T-helper 22 cell (primary cell): ENCODE data around the gene HMCN1.

Experiments
- DNase-seq: peaks from one replicate; pipeline ENCODE4 v3.0.0-alpha.2; 2020; ENCODE audit warnings: low read depth

The HMCN1 gene

GRCh38 chr1:186033847-186034271 is 299.7 kb downstream of the HMCN1 start:
- DNase-seq = no peak

- no peak for DNase-seq
These were observed 308.0 kb downstream of the HMCN1 start for GRCh38 chr1:186042230-186042629.

- no peak for DNase-seq
These were observed 309.1 kb downstream of the HMCN1 start for GRCh38 chr1:186043296-186043695.

DNA sequence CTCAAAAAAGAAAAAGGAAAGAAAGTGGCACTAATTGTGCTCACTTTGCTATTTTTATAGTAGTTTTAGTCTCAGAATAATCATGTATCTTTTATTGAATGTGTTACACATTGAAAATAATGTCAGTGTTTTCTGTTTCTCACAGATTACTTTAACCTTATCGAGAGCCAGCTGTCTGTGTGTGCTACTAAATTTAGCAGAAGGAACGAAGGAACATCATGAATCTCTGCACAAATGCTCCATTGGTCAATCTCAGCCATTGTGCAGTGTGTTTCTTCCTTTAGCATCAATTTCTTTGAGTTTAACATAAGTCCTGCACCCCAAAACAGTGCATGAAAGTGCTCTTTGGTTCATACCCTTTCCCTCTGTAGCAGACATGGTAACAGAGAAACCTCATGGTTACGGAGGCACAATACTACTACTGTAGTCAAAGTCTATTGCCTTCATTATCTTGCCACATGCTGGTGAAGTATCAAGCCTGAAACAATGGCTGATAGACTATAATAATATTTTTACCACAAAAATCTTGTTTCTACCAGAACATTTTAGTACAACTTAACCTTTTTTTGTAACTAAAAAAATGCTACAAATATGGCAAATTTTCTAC is 310.0 kb downstream of the HMCN1 start:
- DNase-seq = no peak

DNA sequence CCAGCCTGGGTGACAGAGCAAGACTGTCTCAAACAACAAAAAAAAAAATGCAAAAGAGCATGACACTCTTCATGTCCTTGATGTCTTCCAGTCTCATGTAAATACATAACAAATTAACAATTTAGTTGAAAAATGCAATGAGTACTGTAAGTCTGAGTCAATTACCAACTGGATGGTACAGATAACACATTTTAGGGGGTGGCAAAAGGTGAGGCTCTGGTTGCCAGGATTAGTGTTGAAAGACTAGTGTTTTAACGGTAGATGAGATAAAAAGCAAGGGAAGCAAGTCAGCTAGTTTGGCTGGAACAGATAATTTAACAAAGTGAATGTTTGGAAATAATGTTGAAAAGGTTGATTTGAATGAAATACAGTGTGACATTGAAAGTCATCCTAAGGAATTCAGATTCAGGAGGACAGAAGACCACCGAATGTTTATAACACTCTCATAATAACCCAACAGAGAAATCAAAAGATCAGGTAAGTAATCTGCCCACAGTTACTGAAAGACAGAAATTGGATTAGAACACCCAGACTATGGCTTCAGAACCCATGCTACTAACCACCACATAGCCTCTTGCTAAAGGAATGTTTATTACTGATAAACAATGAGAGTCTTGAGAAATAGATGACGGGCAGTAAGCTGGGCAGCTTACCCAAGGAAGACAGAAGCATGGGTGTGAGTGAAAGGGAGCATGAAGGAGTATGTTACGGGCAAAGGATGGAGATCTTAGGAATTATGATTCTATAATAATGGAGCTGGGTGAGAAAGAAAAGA is 312.4 kb downstream of the HMCN1 start:
- no peak for DNase-seq

DNA sequence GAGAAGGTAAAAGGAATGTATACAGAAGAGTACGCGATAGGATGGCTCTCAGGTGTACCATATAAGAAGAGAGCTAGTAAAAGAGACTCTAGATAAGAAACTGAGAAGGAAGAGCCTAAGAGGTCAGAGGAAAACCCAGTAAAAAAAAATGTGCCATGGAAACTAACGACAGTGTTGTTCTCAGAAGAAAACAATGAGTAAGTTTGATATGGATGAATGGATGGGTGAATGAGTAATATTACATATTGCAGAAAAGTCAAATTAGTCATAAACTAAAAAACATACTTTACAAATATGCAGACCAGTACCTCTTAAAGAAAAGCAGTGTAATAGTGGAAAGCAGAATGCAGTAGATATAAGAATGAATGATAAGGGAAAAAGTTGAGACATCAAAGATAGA is 316.2 kb downstream of the HMCN1 start:
- DNase-seq = no peak

DNA sequence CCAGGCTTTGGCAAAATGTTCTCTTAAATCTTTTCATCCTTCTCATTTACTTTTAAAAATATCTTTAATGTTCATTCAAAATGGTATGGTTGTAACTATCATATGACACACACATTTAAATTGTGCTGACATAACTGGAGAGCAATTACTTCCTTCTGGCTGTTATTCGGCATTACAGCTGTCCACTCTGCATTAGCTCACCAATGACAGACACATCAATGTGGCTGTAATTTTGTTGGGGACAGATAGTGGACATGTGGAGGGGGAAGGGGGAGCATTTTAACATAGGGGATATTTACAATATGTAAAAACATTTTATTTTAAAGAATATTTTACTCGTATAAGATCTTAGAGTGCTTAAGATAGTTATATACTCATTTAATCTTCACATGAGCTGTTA is 319.8 kb downstream of the HMCN1 start:
- no peak for DNase-seq

GRCh38 chr1:186054932-186055331 is 320.7 kb downstream of the HMCN1 start:
- no peak for DNase-seq

- DNase-seq = no peak
These were observed 321.7 kb downstream of the HMCN1 start for GRCh38 chr1:186055846-186056245.

- no peak for DNase-seq
These were observed 322.9 kb downstream of the HMCN1 start for GRCh38 chr1:186057086-186057485.

GRCh38 chr1:186059311-186059710 is 325.1 kb downstream of the HMCN1 start:
- no peak for DNase-seq

DNA sequence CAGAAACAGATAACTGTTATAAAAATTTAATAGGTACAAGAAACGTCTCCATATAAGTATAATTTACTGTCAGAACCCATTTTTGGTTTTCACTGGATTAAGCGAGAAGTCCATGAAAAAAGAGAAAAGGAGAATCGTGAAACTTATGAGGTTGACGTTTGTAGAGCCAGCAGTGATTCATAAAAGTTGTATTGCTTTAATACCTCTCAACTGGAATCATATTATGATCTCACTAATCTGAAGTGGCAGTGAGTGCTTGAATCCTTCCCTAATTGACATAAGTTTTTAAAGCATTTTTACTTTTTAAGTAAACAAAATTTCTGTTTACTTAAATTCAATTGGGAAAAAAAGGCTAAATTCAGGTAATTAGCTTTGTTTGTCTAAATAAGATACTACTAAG is 325.6 kb downstream of the HMCN1 start:
- no peak for DNase-seq

DNA sequence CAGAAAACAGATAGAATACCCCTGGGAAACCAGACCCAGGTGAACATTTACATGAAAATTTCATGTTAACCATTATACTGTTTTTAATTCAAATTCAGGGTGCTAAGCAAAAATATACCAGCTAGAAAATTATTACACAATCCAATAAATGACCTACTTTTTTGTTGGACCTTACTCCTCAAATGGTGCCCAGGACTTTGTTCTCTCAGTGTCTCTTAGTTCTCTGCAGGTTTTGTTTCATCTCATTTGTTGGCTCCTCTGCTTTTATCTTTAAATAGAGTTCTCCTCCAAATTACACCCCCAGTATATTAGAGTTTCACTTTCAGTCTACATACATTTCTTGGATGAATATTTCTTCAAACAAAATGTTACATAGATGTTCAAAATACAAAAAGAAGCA is 326.0 kb downstream of the HMCN1 start:
- DNase-seq = no peak

DNA sequence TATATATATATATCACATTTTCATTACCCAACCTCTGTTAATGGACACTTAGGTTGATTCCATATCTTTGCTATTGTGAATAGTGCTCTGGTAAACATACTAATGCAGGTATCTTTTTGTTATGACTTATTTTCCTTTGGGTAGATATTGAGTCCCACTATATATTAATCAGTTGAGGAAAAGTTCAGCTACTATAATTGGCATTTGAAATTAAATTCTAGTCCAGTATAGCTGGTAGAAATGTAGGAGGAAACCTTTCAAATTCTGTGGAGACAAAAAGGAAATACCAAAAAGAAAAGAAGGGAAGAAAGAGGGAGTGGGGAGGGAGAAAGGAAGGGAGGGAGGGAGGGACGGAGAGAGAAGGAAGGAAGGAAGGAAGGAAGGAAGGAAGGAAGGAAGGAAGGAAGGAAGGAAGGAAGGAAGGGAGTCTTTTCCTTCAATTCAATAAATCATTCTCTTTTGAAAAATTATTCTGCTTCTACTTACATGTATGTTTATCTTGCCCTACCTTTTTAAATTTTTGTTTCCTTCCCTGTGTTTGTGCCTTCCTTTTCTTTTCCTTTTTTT is 329.0 kb downstream of the HMCN1 start:
- DNase-seq = no peak

DNA sequence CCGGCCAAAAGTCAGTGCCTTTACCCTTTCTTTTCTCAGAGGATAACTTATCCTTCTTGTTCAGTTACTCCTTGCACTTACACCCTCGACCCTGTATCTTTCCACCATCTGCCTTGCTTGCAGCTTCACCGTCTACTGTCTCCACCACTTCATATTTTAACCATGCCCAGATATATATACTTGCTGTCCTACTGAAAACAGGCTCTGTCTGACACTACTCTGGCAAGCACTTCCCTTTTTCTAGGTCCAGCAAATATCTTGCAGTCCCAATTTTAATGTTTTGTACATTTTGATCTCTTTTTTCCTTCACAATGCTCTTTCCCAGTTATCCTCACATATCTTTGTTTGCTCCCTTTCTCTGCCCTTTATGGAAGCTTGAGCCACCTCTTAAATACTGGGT is 332.2 kb downstream of the HMCN1 start:
- DNase-seq = no peak

DNA sequence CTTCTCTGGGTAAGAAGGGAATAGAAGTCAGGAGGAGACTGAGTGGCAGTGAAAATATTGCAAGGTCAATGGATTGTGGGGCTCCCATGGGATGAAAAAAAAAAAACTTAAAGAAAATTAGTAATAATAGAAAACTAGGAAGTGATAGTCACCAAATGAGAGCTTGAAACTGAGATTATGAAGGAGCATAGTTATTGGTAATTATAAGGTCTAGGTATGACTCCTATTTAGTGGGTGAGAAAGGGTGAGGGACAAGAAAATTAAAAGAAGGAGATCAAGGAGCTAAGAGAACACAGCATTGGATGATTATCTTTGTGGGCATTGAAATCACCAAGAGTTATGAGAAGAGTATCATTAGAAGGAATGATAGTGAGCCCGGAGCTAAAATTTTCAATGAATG is 339.5 kb downstream of the HMCN1 start:
- DNase-seq = no peak

GRCh38 chr1:186076006-186076405 is 341.8 kb downstream of the HMCN1 start:
- no peak for DNase-seq

- DNase-seq = no peak
These were observed 344.1 kb downstream of the HMCN1 start for GRCh38 chr1:186078245-186078644.

DNA sequence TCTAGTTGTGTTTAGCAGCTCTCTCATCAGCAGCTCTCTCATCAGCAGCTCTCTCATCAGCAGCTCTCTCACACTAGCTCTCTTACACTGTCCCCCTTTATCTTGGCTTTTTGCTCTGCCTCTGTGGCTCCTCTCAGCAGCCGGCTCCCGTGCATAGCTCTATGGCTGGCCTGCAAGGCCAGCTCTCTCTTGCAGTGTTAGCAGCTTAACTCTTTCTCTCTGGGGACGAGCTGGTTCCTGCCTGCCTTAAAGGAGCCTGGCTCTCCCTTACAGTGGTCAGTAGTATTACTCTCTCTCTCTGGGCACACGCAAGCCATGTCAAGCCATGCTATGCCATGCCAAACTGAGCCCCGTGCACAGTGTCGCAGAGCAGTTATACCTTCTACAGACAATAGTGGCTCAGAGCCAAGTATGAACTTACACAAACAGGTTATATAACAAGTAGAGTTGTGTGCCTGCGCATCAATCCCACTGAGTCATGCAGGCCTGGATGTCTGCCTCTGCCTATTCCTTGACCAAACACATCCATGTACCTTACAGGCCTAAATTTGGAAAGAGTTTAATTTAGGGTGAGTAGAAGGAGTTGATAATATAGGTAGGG is 345.0 kb downstream of the HMCN1 start:
- no peak for DNase-seq

GRCh38 chr1:186082235-186082937 is 348.2 kb downstream of the HMCN1 start:
- DNase-seq = no peak

DNA sequence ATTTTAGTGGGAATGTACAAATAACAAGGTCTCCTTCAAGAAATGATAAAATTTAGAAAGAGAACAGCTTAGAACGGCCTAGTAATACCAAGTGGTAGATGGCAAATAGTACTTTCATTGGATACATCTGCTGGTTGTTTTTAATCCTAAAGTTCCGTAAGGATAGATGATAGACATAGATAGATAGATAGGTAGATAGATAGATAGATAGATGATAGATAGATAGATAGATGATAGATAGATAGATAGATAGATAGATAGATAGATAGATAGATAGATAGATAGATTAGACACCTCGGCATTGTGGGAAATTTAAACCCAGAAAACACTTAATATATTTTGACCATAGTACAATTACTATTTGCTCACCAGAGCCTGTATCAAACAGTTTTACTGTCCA is 352.4 kb downstream of the HMCN1 start:
- DNase-seq = no peak

DNA sequence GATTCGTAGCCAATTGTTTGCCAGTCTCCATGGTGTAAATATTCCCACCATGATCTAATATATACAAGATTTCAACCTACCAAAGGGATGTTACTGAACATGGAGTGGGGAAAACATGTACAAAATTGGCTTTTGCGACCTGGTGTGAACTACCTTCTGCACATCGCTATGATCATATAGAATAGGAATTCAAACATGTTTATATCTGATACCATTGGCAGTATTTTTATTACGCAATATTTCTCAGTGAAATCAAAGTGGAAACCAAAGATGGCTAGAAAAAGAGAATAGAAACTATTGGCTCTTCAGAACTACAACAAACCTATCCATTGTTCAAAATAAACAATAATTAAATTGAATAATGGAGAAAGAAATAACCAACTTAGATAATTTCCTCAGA is 355.7 kb downstream of the HMCN1 start:
- DNase-seq = no peak
